ENCODE data around the gene PTOV1. TPM values are rescaled to one million over a fixed set of nuclear protein-coding genes. Genes with fewer than 3 reads are reported as not detected.
A peak's percentile ranks its signal among the peaks of the same experiment; 100 is the strongest.

The PTOV1 gene
- total RNA-seq, 1 experiment from 2014 or later, result 296 TPM

DNA sequence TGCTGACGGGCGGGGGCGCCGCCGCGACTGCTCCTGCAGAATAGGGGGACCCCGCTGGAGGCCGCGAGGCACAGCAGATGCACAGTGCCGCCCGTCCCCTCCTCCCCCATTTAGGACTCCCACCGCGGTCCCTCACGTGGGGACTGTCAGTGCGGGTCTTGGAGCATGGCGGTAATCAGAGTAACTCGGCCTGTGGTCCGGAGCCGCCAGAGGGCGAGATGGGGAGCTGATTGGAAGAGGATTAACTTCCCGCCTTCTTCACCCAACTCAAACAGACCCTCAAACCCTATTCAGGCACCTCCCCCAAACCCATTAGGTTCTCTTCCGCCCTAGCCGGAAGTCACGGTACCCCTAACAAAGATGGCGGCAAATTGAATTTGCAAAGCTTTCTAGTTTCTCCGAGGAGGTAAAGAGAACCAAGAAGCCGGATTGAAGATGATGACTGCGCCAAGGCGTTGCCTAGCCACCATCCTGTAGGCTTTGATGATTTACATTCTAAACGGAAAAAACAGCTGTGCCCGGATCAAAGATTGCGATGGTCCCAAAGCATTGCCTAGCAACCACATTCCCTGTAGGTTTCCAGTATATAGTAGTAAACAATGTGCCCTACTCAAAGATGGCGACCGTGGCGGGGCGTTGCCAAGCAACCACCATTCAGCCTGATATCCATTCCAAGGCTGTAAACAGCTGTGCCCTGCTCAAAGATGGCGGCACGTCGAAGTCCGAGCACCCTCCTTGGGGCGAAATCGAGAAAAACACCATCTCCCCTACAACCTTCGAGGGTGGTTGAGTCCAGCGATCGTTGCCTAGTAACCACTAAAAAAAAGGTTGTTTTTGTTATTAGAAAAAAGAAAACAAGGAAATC is 37.7 kb upstream of the PTOV1 start, which contains the start of gene FUZ (continued):
- TF ChIP-seq AR (CRISPR knock-in tag; IDR thresholded peaks at IDR 0.05) (no peak), CDX4 (CRISPR knock-in tag; IDR thresholded peaks at IDR 0.05; ENCODE audit: borderline replicate concordance) (no peak), ZNF425 (CRISPR knock-in tag; conservative IDR thresholded peaks at IDR 0.05) (no peak), GTF2I (CRISPR knock-in tag; conservative IDR thresholded peaks at IDR 0.05) (no peak), ZNF121 (CRISPR knock-in tag; IDR thresholded peaks at IDR 0.05) (no peak), HMGA2 (CRISPR knock-in tag; IDR thresholded peaks at IDR 0.05) (no peak), ZNF416 (CRISPR knock-in tag; IDR thresholded peaks at IDR 0.05) (0 out of 2 replicates have a peak, but pooled peaks have one; percentile 71), FOXP1 (CRISPR knock-in tag; IDR thresholded peaks at IDR 0.05; ENCODE audit: borderline replicate concordance) (no peak), OVOL2 (CRISPR knock-in tag; IDR thresholded peaks at IDR 0.05; ENCODE audit: borderline replicate concordance) (no peak), ZBTB21 (CRISPR knock-in tag; IDR thresholded peaks at IDR 0.05; ENCODE audit: borderline replicate concordance) (no peak), TP53 (CRISPR knock-in tag; IDR thresholded peaks at IDR 0.05) (no peak), TEAD1 (CRISPR knock-in tag; IDR thresholded peaks at IDR 0.05) (peak; percentile 9; the same call in 1 of the 2 replicates), TCF7 (CRISPR knock-in tag; IDR thresholded peaks at IDR 0.05; ENCODE audit: low read depth) (no peak), GABPB1 (CRISPR knock-in tag; IDR thresholded peaks at IDR 0.05) (no peak), NR3C1 (CRISPR knock-in tag; conservative IDR thresholded peaks at IDR 0.05; ENCODE audit: low read depth) (no peak), ETV6 (CRISPR knock-in tag; IDR thresholded peaks at IDR 0.05) (no peak), AFF4 (CRISPR knock-in tag; IDR thresholded peaks at IDR 0.05; ENCODE audit: borderline replicate concordance) (no peak), ZNF219 (CRISPR knock-in tag; IDR thresholded peaks at IDR 0.05; ENCODE audit: borderline replicate concordance) (no peak), ATF3 (CRISPR knock-in tag; conservative IDR thresholded peaks at IDR 0.05) (no peak)
- TF ChIP-seq, protein P1, sequence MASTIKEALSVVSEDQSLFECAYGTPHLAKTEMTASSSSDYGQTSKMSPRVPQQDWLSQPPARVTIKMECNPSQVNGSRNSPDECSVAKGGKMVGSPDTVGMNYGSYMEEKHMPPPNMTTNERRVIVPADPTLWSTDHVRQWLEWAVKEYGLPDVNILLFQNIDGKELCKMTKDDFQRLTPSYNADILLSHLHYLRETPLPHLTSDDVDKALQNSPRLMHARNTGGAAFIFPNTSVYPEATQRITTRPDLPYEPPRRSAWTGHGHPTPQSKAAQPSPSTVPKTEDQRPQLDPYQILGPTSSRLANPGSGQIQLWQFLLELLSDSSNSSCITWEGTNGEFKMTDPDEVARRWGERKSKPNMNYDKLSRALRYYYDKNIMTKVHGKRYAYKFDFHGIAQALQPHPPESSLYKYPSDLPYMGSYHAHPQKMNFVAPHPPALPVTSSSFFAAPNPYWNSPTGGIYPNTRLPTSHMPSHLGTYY (CRISPR knock-in tag; IDR thresholded peaks at IDR 0.05), result no peak
- TF ChIP-seq, protein P2, sequence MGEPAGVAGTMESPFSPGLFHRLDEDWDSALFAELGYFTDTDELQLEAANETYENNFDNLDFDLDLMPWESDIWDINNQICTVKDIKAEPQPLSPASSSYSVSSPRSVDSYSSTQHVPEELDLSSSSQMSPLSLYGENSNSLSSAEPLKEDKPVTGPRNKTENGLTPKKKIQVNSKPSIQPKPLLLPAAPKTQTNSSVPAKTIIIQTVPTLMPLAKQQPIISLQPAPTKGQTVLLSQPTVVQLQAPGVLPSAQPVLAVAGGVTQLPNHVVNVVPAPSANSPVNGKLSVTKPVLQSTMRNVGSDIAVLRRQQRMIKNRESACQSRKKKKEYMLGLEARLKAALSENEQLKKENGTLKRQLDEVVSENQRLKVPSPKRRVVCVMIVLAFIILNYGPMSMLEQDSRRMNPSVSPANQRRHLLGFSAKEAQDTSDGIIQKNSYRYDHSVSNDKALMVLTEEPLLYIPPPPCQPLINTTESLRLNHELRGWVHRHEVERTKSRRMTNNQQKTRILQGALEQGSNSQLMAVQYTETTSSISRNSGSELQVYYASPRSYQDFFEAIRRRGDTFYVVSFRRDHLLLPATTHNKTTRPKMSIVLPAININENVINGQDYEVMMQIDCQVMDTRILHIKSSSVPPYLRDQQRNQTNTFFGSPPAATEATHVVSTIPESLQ (CRISPR knock-in tag; IDR thresholded peaks at IDR 0.05), result no peak

Measured in WTC11 (cell line).